NCI-H2171 treated with DMSO at 0.1 percent for 48 hours (cell line): ENCODE measurements around the gene PPP6R2.
"Not testable (repeated sequence)": the region's sequence is repeated elsewhere in the genome, so short reads cannot be mapped to it uniquely, and the experiment has no call there.

Experiments
- DNase-seq: peaks from one replicate; lab custom pipeline; 2025; lab: John Stamatoyannopoulos, UW

The PPP6R2 gene

DNA sequence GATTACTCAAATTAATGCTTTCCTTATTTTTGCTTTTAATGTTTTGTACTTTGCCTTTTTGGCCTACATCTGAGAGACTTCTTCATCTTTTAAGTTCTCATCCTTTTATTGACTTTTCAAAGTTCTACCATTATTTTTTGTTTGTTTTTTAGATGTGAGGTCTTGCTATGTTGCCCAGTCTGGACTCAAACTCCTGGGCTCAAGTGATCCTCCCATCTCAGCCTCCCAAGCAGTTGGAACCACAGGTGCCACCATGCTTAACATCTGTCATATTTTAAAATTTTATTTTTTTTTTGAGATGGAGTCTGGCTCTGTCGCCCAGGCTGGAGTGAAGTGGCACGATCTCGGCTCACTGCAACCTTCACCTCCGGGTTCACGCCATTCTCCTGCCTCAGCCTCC is 57.8 kb downstream of the PPP6R2 start:
- DNase-seq: no peak

DNA sequence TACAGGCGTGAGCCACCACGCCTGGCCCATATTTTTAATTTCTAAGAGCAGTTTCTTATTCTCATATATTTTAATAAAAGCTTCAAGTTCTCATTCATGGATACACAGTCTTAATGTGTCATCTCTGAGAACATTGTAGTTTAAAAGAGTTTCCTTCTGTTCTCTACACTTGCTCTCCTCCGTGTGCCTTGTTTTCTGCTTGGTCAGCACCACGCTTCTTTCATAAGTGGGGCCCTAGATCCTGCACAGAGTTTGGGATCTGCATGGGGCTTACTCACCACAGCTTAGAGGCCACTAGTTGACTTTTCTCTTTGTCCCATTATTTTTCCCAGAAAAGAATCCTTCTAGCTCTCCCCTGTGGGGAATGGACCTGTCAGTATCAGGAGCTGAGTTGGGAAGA is 58.8 kb downstream of the PPP6R2 start:
- no peak for DNase-seq

DNA sequence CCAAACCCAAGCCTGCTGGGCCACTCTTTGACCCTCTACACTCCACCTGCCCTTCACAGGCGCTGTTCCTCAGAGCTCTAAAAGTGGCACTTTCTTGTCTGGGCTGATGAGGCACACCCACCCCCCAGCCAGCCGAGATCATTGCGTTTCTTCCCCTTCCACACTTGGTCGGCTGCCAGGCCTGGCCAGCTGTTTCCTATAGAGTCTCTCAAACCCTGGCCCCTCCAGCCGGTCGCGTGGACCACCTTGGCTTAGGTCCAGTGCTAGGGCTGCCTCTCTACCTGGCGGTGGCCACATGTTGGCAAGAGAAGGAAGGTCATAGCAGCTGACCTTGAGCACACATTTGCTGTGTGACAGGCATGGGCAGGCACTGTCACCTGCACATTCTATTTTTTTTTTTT is 60.6 kb downstream of the PPP6R2 start:
- peak; percentile 81 for DNase-seq

DNA sequence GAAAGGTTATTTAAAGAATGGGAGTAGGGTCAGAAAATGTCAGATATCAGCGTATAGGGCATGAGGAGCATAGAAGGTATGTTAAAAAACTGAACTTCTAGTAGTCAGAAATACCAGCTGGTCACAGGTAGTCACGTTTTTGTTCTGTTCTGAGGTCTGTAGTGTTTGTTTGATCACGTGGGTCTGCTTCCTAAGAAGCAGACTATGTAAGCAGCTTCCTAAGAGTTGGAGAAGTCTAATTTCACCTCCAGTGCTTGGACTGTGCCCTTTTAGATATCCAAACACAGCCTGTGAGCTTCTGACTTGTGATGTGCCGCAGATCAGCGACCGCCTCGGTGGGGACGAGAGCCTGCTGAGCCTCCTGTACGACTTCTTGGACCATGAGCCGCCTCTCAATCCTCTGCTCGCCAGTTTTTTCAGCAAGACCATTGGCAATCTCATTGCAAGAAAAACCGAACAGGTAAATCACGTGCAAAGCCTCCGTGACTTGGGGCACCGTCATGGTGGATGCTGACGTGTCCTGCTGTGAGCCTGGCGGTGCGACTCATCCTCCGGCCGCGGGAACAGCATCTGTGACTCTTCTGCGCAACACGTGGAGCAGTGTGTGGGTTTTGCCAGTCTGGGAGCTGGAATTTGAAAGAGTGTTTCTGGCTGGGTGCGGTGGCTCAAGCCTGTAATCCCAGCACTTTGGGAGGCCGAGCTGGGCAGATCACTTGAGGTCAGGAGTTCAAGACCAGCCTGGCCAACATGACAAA is 63.5 kb downstream of the PPP6R2 start:
- DNase-seq: no peak

DNA sequence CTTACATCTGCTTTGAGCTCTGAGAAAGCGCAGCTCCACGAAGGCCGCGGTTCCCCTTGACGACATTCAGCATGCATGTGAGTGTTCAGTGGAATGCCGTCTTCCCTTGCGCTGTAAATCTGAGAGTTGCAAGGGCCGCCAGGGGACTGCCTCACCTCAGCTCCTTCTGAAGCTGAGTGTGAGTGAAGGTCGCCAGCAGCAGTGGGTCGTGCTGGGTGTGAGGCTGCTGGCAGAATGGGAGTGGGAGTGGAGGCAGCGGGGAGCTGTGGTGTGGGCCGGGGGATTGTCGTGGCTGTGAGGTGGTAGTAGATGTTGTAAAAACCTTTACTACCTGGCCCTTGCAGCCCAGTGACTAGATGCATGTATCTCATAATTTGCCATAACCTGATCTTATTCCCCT is 65.2 kb downstream of the PPP6R2 start:
- DNase-seq: no peak

DNA sequence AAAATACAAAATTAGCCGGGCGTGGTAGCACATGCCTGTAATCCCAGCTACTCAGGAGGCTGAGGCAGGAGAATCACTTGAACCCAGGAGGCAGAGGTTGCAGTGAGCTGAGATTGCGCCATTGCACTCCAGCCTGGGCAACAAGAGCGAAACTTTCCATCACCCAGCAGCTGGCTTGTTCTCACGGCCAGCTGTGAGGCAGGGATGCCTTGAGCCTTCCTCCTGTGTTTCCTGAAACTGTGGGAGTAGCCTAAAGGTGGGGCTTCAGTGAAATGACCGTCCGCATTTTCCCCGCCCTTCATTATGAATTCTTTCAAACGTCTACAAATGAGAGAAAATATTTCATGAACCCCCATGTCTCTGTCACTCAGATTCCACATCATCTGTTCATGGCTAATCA is 65.8 kb downstream of the PPP6R2 start:
- DNase-seq: not testable (repeated sequence)

DNA sequence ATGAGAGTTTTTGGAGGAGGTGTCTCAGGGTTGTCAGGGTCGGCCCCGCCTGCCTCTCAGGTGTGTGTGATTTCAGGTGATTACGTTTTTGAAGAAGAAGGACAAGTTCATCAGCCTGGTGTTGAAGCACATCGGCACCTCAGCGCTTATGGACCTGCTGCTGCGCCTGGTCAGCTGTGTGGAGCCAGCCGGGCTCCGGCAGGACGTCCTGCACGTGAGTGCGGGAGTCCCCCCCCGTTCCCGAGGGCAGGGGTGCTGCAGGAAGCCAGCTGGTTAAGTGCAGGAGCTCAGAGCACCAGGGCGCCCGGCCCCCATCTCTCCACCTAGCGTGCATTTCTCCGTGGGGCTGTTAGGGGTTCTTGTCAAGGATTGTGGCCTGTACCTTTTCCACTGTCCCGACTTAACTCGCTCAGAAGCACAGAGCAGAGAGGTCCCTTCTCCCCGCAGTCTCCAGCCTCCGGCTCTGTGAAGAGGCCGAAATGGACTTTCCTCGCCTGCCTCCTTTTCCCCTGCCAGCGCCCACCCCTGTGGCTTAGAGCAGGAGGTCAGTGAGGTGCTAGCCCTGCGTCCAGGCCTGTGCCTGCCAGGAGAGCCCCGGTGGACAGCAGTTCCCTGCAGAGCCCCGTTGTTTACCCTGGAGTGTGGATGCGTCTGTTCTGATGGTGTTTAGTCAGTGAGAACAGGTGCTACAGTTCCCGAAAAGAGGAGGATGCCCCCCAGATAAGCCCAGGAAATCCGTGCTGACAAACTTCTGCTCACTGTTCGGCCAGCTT is 71.5 kb downstream of the PPP6R2 start:
- DNase-seq: no peak

DNA sequence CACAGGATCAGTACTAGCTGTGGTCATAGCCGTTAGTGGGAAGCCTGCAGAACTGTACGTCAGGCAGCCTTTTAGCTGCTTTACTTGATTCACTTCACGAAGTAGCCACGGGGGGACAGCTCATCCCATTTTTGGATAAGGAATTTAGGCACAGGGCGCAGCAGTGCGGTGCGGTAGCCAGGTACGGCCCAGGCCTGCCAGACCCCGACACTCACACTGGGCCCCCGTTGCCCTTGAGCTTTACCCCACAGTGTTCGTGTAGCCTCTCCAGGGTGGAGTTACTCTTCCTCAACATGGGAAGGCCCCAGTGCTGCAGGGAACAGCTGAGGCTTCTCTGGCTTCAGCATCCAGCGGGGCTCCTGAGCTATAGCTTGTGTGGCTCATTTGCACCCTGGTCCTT is 72.3 kb downstream of the PPP6R2 start:
- no peak for DNase-seq

DNA sequence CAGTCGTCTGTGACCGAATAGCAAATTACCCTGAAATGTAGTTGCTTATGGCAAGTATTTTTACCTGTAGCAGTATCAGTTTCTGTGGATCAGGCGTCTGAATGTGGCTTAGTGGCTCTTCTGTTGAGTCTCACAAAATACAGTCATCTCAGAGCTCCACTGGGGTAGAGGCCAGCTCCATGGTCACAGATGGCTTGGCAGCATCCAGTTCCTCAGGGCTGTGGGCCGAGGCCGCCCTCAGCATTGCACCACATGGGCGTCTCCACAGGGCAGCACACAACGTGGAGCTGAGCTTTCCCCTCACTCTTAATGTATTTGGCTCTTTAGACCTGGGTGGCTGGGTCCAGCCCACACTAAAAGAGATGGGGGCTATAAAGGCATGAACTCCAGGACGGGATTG is 73.9 kb downstream of the PPP6R2 start:
- DNase-seq: no peak

DNA sequence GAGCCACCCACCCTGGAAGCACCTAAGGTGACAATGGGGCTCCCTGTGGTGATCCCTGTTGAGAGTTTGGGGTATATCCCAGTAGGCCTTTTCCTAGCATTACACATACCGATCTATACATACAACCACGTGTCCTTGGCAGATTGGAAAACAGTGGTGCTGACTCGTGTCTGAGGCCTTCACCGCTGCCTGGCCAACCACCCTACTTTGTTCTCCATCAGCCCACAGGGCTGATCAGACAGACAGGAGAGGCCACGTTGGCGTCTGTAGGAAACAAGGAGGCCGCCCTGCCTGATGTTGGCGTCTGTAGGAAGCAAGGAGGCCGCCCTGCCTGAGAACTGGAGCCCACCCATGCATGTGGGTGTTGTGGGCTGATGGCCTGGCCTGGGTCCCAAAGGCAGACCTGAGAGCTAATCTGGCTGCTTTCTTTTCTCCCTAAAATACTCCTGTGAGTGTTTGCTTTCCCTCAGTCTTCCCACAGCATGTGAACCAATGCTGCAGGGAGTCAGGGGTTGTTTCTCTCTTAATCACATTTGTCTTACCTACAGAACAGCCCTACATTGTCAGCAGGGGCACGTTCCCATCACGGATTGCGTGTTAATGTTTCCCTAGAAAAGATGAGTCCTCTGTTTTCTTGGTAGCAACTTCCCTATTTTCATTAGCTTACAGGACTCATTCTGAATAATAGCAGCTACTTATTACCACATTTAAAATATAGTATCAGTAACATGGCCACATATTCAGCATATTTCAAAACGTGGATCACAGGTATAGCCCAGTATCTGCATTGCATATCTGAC is 74.5 kb downstream of the PPP6R2 start:
- no peak for DNase-seq

DNA sequence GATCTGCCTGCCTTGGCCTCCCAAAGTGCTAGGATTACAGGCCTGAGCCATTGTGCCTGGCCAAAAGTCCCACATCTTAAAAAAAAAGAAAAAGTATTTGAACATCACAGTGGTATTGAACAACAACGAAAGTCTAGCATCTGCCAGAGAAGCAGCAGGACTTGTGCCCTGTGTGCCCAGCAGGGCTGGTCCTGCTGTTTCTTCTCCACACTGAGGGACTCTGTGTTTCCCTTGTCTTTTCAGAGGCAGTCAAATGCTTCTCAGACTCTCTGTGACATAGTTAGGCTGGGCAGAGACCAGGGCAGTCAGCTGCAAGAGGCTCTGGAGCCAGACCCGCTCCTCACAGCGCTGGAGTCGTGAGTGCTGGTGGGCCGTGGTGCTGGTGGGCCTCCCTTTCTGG is 75.5 kb downstream of the PPP6R2 start:
- DNase-seq: no peak

DNA sequence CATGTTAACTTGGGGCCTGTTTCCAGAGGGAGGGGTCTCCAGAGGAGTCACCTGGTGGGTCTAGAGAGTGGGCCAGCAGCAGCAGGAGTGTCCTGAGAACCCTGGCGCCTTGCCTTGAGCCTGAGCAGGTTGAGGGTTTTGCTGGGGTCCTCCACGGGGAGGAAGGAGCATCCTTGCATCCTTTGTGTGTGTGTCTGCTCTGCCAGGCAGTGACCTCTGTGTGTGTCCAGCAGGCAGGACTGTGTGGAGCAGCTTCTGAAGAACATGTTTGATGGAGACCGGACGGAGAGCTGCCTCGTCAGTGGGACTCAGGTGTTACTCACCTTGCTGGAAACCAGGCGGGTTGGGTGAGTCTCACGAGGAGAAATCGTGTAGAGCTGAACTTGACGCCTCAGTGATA is 76.0 kb downstream of the PPP6R2 start:
- DNase-seq: no peak

DNA sequence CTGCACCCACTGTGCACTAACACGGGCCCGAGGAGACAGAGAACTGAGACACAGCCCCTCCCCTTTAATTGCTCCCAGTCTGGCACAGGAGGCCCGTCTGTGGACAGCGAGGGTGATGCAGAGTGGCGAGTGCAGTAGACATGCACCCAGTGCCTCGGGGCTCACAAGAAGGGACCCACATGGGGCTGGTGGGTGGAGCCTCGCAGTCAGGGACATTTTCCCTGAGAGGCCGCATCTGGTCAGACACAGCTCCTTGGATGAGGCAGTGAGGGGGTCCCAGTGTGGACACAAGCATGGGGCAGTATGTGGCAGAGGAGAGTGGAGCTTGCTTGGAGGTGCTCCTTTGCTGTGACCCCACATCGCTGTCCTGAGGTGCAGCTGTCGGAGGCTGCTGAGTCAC is 76.9 kb downstream of the PPP6R2 start:
- no peak for DNase-seq

DNA sequence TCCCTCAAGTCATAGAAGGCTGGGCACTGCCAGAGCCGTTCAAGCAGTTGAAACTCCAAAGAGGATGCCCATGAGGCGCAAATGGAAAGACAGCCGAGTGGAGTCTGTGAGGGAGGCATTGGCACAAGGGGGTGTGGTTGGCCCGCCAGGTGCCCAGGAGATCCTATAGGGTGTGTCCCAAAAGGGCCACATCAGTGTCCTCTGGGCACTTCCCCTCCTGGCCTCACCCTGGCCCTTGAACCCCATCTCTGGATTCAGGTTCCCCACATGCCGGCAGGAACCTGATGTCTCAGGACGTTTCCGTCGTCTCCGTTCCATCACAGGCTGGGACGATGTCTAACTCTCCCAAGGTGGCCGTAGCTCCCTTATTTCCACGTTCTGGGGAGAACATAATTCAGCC is 77.5 kb downstream of the PPP6R2 start:
- no peak for DNase-seq

DNA sequence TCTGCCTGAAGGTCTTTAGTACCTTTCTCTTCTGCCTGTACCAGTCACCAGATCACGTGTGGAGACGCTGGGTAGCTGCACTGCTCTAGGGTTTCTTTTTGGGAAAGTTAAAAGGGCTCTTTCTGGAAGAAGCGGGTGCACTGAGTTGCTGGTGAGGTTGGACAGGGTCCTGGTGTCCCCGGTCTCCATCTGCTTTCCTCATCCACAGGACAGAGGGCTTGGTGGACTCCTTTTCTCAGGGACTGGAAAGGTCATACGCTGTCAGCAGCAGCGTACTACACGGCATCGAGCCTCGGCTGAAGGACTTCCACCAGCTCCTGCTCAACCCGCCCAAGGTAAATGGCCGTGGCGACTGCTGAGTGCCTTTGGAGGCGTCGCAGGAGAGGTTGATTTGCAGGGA is 78.9 kb downstream of the PPP6R2 start:
- DNase-seq: no peak

DNA sequence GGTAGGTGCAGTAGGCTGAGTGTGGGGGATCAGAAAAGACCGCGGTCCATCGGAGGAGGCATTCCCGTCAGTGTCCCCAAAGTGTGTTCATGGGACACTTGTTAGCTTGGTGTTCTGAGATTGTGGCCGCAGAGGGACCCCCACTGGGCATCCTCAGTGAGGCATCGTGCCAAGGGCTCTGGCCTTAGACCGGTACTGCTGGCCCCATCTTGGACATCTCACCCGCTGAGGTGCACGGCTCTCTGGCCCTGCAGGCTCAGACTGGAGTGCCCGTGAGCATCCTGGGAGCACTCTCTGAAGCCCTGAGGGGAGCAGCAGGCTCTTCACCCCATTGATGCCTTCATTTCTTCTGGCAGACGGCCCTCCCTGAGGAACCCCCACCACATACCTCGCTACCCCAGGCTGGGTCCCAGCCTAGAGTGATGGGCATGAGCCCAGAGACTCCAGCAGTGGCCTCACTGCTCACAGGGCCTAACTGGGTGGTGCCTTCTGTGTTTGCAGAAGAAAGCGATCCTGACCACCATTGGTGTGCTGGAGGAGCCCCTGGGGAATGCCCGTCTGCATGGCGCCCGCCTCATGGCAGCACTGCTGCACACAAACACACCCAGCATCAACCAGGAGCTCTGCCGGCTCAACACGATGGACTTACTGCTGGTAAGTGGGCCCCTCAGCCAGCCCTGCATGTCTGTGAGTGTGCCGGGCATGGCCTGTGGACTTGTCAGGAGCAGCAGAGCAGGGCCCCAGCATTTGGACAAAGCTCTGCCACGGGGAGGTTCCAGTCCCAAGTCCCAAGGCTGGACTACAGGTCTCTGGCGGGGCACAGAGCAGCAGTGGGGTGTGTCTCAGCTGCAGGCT is 80.1 kb downstream of the PPP6R2 start:
- no peak for DNase-seq

DNA sequence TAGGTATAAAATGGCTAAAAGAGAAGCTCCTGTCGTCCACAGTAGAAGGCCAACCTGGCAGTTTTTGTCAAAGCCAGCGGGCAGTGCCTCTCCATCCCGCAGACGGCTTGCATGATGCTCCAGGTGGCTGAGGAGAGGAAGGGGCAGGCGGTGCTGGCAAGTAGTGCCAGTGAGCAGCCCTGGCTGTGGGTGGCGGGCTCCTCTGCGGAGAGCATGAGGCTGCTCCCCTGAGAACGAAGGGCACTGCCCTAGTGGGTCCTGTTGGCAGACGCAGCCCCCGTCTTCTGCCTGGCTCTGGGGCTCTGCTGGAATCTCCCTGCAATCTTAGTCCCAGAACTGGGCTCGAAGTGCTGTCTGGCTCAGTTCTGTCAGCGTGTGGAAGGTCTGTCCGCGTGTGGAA is 80.8 kb downstream of the PPP6R2 start:
- no peak for DNase-seq

DNA sequence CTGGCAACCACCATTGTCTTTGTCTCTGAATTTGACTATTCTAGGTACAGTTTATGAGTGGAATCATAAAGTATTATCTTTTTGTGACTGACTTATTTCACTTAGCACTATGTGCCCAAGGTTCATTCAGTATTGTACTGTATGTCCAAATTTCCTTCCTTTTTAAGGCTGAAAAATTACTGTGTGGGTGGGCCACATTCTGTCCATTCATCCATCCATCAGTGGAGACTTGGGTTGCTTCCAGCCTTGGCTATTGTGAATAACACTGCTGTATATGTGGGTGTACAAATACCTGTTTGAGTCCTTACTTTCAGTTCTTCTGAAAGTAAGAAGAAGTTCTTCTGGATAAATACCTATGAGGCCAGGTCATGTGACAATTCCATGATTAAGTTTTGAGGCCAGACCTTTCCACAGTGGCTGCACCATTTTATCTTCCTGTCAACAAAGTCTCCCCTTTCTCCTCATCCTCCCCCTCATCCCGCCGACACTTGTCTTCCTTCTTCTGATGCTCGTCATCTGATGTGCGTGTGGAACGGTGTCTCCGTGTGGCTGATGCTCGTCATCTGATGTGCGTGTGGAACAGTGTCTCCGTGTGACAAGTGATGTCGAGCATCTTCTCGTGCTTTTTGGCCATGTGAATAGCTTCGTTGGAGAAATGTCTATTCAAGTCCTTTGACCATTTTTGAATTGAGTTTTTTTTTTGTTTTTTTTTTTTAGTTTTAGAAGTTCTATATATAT is 82.2 kb downstream of the PPP6R2 start:
- DNase-seq: no peak

DNA sequence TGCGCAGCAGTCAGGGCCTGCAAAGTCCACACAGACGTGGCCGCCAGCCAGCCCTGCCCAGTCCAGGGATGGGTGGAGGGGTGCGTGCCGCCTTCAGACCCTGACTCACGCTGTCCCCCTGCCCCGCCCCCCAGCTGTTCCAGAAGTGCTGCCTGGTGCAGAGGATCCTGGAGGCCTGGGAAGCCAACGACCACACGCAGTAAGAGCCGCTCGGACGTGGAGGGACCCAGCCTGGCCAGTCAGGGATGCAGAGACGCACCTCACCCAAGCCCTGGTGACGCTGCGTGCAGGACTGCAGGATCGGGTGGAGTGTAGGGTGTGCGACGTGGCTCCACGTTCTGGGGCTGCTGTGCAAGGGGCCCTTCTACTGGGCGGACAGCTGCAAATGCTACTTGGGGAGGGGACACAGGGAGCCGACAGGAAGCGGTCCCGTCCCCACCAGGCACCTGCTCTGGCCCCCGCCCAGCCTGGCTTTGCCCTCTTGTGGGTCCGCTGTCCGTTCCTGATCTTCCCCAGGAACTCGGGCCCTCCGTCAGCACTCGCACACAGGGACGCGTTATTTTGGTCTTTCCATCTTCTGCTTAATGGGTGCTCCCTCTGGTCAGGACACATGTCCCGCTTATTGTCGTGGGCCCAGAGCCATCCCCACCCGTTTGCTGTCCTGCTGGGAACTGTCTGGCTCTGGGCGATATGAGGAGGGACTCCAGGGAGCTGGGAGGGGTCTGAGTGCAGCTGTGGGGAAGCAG is 89.2 kb downstream of the PPP6R2 start:
- no peak for DNase-seq

DNA sequence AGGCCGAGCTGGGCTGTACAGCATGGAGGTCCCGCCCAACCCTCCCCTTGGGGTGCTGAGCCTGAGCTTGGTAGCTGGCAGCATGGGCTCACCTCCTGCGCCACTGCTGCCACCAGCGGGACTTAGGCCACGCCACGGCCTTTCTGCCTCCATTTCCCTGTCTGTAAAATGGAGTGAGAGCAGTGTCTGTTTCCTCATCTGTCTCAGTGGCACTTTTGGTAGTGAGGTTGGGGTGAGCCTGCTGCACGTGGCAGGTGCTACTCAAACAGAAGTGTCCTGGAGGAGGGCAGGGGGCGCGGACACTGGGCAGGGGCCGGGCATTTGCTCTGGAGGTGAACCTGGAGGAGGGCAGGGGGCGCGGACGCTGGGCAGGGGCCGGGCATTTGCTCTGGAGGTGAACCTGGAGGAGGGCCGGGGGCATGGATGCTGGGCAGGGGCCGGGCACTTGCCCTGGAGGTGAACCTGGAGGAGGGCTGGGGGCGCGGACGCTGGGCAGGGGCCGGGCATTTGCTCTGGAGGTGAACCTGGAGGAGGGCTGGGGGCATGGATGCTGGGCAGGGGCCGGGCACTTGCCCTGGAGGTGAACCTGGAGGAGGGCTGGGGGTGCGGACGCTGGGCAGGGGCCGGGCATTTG is 89.9 kb downstream of the PPP6R2 start:
- not testable (repeated sequence) for DNase-seq
